Mucosa of descending colon (tissue), 3 donors: Measurements from ENCODE around the gene FAM168A. TPM values are rescaled to one million over a fixed set of nuclear protein-coding genes. Genes with fewer than 3 reads are reported as not detected.

ENCODE experiments used
- ATAC-seq: fragments of 200-7000 bp; cut with Tn5 transposase; one replicate; pipeline ENCODE4 v1.9.1; 2020; ENCODE audit warnings: mild to moderate bottlenecking, moderate library complexity
- DNase-seq, 3 donors: peaks; one replicate each; pipeline ENCODE4 v3.0.0-alpha.2; 2020
- H3K36me3 ChIP-seq: fragments of 200-600 bp; one replicate; pipeline ENCODE4 v1.8.0; 2021; ENCODE audit warnings: low read depth, mild to moderate bottlenecking
- H3K4me1 ChIP-seq: fragments of 200-600 bp; one replicate; pipeline ENCODE4 v1.8.0; 2021; ENCODE audit warnings: low read depth, mild to moderate bottlenecking
- H3K4me3 ChIP-seq: fragments of 200-600 bp; one replicate; pipeline ENCODE4 v1.8.0; 2021; ENCODE audit warnings: mild to moderate bottlenecking
- H3K9me3 ChIP-seq: fragments of 200-600 bp; one replicate; pipeline ENCODE4 v1.8.0; 2021; ENCODE audit warnings: mild to moderate bottlenecking
- intact Hi-C, 2 donors: fragments of 100-400 bp; cut with DNase I in 1 of 2; cut with micrococcal nuclease in 1 of 2; formaldehyde crosslinking; loops; one replicate each; pipeline versions ENCODE4 v1.11.0 to v1.11.1; 2022; cut with DNase I, micrococcal nuclease
- total RNA-seq, 3 donors: library from RNA; stranded (reverse); fragmentation: NEBNext Ultra II Directional in 2 of 3; extraction: Animal tissue kit (Norgen Biotek cat#: 25700) in 2 of 3; gene quantifications; one replicate each; pipeline versions ENCODE4 v1.2.1 to v1.2.4, GENCODE V29; 2021 to 2023
- TF ChIP-seq, protein P1 (sequence below): fragments of 200-600 bp; IDR thresholded peaks from one replicate; pipeline ENCODE4 v1.8.0; 2022; ENCODE audit warnings: antibody characterized with exemption, mild to moderate bottlenecking
- donor health status: DM: no; HTN: no; CAD: no; lungs with moderate emphysema.
- donor health status: DM: no; HTN: no; CAD: no.
- donor health status: DM: no; HTN: yes; CAD: no.

The FAM168A gene
- total RNA-seq, 3 donors from 2014 or later: 16.6 to 46.4 (median 19.9) TPM

DNA sequence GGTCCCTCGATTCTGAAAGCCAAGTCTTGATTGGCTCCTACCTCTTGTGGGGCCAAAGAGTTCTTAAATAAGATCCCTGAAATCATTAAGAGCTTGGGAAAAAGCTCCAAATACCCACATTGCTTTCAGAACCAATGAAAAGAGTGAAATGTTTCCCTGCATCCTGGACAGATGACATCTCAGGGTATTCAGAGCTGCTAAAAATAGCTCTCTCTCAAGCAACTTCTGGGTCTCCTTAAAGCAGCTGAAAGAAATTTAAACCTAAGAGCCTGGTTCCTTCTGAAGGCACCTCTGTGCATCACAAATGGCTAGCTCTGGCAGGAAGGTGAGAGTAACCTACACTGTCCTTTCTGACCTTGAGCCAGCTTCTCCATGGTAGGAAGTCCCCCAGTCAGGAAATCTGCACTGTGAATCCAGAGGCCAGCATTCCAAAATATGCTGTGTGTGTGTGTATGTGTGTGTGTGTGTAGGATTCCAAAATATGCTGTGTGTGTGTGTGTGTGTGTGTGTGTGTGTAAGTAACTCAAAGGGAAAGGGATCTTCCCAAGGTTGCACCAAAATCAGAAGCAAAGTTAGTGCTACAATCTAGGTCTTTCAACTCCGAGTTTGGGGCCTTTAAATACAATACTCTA lies 171.6 kb downstream of the FAM168A start:
- Histone ChIP-seq H3K4me3 (no peak overlapping the region), H3K4me1 (no peaks in the 10 kb centered on the region), H3K36me3 (no peaks in the 10 kb centered on the region), H3K9me3 (no peaks in the 10 kb centered on the region)
- ATAC-seq (no peak), DNase-seq (no peak)
- TF ChIP-seq, protein P1, sequence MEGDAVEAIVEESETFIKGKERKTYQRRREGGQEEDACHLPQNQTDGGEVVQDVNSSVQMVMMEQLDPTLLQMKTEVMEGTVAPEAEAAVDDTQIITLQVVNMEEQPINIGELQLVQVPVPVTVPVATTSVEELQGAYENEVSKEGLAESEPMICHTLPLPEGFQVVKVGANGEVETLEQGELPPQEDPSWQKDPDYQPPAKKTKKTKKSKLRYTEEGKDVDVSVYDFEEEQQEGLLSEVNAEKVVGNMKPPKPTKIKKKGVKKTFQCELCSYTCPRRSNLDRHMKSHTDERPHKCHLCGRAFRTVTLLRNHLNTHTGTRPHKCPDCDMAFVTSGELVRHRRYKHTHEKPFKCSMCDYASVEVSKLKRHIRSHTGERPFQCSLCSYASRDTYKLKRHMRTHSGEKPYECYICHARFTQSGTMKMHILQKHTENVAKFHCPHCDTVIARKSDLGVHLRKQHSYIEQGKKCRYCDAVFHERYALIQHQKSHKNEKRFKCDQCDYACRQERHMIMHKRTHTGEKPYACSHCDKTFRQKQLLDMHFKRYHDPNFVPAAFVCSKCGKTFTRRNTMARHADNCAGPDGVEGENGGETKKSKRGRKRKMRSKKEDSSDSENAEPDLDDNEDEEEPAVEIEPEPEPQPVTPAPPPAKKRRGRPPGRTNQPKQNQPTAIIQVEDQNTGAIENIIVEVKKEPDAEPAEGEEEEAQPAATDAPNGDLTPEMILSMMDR: no peak
- intact Hi-C loops: no loop called here

DNA sequence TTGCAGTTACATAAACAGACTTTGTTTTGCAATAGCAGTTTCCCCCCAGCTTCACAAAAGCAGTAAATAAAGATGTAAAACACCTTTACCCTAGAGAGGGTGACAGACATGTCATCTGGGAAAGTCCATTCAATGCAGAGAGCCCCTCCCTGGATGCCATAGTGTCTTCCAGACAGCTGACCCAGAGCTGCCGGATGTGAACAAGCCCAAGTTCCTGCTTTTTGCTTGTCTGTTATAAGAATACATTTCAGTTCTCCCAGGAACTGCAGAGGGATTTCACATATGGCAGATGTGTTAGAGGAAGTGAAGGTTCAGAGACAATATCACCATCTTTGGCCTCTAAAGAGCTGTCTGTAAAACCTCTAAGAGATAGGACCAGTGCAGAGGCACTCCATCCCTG lies 172.8 kb downstream of the FAM168A start:
- intact Hi-C loops: no loop called here
- Histone ChIP-seq H3K36me3 (no peaks in the 10 kb centered on the region), H3K9me3 (no peaks in the 10 kb centered on the region), H3K4me1 (no peaks in the 10 kb centered on the region), H3K4me3 (no peak overlapping the region)
- peak; percentile 51 for ATAC-seq
- TF ChIP-seq, protein P1: no peak
- DNase-seq: peak in 1 of 3 donors; percentile 13

DNA sequence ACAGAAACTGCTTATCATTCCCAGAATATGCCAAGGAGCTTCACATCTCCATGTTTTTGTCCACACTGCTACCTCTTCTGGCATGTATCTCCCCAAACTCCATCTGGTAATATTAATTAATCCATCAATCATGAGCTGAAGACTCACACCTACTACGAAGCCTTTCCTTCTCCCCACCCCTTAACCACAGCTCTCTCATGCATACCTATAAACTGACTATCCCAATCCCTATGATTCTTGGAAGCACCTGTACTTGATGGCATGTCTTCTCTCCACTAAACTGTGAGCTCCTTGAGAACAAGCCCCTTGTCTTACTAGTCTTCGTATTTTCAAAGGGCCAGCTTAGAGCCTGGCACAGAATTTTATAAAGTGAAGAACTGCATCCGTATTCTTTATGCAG lies 174.4 kb downstream of the FAM168A start:
- ATAC-seq (no peak), DNase-seq (no peak)
- TF ChIP-seq, protein P1: no peak
- intact Hi-C loops: no loop called here
- Histone ChIP-seq H3K9me3 (no peaks in the 10 kb centered on the region), H3K36me3 (no peaks in the 10 kb centered on the region), H3K4me1 (no peaks in the 10 kb centered on the region), H3K4me3 (no peak overlapping the region)

DNA sequence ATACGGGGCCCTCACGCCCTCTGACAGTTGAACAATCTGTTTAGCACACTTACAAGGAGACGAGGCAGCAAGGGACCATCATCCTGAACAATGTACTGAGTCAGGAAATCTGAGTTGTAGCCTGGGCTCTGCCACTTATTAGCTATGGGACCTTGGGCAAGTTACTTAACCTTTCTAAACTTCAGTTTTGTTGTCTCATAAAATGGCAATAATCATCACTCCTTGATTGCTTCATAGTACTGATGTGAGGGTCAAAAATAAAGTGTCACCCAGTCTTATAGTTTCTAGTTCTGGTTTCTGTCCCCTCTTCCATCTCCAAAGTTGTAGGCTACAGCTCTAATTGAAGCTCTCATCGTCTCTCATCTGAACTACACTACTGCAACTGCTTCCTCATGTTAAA lies 175.0 kb downstream of the FAM168A start:
- DNase-seq (no peak), ATAC-seq (no peak)
- no peaks in the 10 kb centered on the region for H3K4me1 ChIP-seq
- H3K4me3 ChIP-seq: no peak overlapping the region
- TF ChIP-seq, protein P1: no peak
- intact Hi-C loops: no loop called here
- H3K36me3 ChIP-seq: no peaks in the 10 kb centered on the region
- H3K9me3 ChIP-seq: no peaks in the 10 kb centered on the region

DNA sequence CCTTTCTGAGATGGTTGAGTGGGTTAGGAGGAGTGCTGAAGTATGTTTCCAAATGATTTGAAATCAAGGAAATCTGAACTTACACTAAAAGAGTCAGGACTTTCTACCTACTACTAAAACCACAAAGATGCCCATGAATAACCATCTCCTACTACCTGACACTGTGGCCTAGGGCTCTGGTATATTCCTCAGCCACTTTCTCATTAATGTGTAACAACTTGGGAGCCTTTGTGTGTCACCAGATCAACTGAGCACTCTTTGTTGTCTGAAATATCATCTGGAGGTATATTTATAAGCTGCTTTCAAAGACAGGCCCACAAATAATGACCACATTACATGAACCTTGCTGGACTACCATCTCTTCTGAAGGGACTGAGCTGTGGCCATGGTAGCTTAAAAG lies 177.8 kb downstream of the FAM168A start:
- Histone ChIP-seq H3K36me3 (no peaks in the 10 kb centered on the region), H3K4me1 (no peaks in the 10 kb centered on the region), H3K4me3 (no peak overlapping the region), H3K9me3 (no peaks in the 10 kb centered on the region)
- ATAC-seq: no peak
- intact Hi-C loops: no loop called here
- no peak for DNase-seq
- TF ChIP-seq, protein P1: no peak

DNA sequence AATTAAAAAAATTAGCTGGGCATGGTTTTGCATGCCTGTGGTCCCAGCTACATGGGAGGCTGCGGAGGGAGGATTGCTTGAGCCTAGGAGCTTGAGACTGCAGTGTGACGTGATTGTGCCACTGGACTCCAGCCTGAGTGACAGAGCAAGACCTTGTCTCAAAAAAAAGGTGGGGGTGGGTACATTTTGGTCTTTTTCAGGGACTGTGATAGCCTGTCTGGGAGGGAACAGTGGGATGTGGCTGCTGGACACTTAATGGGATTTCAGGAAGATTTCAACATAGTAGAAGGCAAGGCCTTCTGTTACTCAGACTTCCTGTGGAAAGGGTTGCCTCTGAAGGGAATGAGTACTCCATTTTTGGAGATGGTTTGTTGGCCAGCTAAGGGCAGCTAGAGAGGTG lies 181.1 kb downstream of the FAM168A start:
- Histone ChIP-seq H3K9me3 (no peaks in the 10 kb centered on the region), H3K4me3 (no peak overlapping the region), H3K4me1 (no peaks in the 10 kb centered on the region), H3K36me3 (no peaks in the 10 kb centered on the region)
- DNase-seq (no peak), ATAC-seq (no peak)
- intact Hi-C loops: no loop called here
- TF ChIP-seq, protein P1: no peak
